Uterus (tissue), 4 donors: ENCODE results near the gene EBI3. TPM values are rescaled to one million over a fixed set of nuclear protein-coding genes. Genes with fewer than 3 reads are reported as not detected.

Experiments
- DNase-seq, 2 donors: peaks; one replicate each; pipeline ENCODE4 v3.0.0-alpha.2; 2019 to 2020
- H3K27ac ChIP-seq, 2 donors: fragments of 200-600 bp; sonication (generic); 1 replicate in 1 of 2; 2 replicates in 1 of 2; pipeline ENCODE4 v1.5.1; 2016 to 2018
- H3K27me3 ChIP-seq, 2 donors: fragments of 200-600 bp; sonication (generic); one replicate each; pipeline ENCODE4 v1.5.1; 2018 to 2019; ENCODE audit warnings: control low read depth in 1 of 2
- H3K36me3 ChIP-seq, 2 donors: fragments of 200-600 bp; sonication (generic); one replicate each; pipeline ENCODE4 v1.5.1; 2019; ENCODE audit warnings: control low read depth in 1 of 2
- H3K4me1 ChIP-seq, 2 donors: fragments of 200-600 bp; sonication (generic); one replicate each; pipeline ENCODE4 v1.5.1; 2018 to 2019; ENCODE audit warnings: control low read depth in 1 of 2
- H3K4me3 ChIP-seq, 2 donors: fragments of 200-600 bp; sonication (generic); 1 replicate in 1 of 2; 2 replicates in 1 of 2; pipeline ENCODE4 v1.5.1; 2018 to 2019; ENCODE audit warnings: mild to moderate bottlenecking in 1 of 2
- H3K9me3 ChIP-seq, 2 donors: fragments of 200-600 bp; sonication (generic); one replicate each; pipeline ENCODE4 v1.5.1; 2019; ENCODE audit warnings: control low read depth in 1 of 2
- POLR2A ChIP-seq, 2 donors: fragments of 450-650 bp; IDR thresholded peaks; one replicate each; pipeline ENCODE4 v1.6.1; 2016; ENCODE audit warnings: antibody characterized with exemption in 2 of 2, mild to moderate bottlenecking in 1 of 2, moderate library complexity in 1 of 2
- intact Hi-C: fragments of 100-400 bp; cut with DNase I; formaldehyde crosslinking; loops from one replicate; pipeline ENCODE4 v1.15.1; 2023; ENCODE audit warnings: low total_unique reads
- total RNA-seq, 4 donors: library from RNA; depleted of rRNA in 3 of 4; stranded (reverse); fragments of >200 nt in 3 of 4; gene quantifications; one replicate each; pipeline versions ENCODE4 v1.1.0 to v1.2.4, GENCODE V29; 2014 to 2023
- TF ChIP-seq, protein P1 (sequence below), 4 experiments: fragments of 200-600 bp in 2 of 4; fragments of 450-650 bp in 2 of 4; sonication (generic) in 2 of 4; IDR thresholded peaks; one replicate each; pipeline ENCODE4 v1.5.1; 2016 to 2019; ENCODE audit warnings: antibody characterized with exemption in 4 of 4, mild to moderate bottlenecking in 2 of 4, moderate library complexity in 1 of 4
- donor health status: DM: yes; HTN: yes; CAD: no.

EBI3 gene
- total RNA-seq, 4 donors from 2014 or later = 1.2 to 1.8 (median 1.5) TPM; not detected in 1

DNA sequence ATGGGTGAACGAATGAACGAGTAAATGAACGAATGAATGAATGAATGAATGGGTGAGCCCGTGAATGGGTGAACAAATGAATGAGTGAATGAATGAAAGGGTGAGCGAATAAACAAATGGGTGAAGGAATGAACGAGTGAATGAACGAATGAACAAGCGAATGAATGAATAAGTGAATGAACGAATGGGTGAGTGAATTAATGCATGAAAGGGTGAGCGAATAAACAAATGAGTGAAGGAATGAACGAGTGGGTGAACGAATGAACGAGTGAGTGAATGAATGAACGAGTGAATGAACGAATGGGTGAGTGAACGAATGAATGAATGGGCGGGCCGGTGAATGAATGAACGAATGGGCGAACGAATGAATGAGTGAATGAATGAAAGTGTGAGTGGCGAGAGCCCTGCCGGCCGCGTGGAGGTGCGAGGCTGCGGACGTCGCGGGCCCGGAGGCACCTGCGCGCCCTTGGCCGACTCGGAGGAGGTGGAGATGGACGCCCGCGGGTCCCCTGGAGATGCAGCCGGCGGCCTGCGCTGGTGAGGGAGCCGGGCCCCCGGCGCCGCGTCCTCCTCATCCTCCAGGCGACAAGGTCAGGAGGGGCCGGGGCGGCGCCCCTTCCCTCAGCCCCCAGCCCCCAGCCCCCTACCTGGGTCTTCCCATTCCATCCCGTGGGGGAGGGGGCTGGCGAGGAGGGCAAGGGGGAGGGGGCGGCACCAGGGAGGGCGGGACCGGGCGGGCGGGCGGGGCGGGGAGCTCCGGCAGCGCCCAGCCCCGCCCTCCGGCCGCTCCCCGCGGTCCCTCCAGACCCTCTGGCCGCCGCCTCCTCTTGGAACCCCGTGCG, 31.5 kb upstream of the EBI3 start:
- intact Hi-C loops = no loop called here
- no peaks in the 10 kb centered on the region for H3K36me3 ChIP-seq
- no peak for DNase-seq
- H3K4me1 ChIP-seq = peaks cover 0 to 8% of the 10 kb centered on the region in 2 donors
- no peak for TF ChIP-seq POLR2A (IDR thresholded peaks at IDR 0.05)
- TF ChIP-seq, protein P1, sequence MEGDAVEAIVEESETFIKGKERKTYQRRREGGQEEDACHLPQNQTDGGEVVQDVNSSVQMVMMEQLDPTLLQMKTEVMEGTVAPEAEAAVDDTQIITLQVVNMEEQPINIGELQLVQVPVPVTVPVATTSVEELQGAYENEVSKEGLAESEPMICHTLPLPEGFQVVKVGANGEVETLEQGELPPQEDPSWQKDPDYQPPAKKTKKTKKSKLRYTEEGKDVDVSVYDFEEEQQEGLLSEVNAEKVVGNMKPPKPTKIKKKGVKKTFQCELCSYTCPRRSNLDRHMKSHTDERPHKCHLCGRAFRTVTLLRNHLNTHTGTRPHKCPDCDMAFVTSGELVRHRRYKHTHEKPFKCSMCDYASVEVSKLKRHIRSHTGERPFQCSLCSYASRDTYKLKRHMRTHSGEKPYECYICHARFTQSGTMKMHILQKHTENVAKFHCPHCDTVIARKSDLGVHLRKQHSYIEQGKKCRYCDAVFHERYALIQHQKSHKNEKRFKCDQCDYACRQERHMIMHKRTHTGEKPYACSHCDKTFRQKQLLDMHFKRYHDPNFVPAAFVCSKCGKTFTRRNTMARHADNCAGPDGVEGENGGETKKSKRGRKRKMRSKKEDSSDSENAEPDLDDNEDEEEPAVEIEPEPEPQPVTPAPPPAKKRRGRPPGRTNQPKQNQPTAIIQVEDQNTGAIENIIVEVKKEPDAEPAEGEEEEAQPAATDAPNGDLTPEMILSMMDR (IDR thresholded peaks at IDR 0.05) = no peak
- H3K27ac ChIP-seq = no peak overlapping the region
- H3K4me3 ChIP-seq = no peak overlapping the region
- no peaks in the 10 kb centered on the region for H3K9me3 ChIP-seq
- peaks cover 9 to 16% of the 10 kb centered on the region in 2 donors for H3K27me3 ChIP-seq

DNA sequence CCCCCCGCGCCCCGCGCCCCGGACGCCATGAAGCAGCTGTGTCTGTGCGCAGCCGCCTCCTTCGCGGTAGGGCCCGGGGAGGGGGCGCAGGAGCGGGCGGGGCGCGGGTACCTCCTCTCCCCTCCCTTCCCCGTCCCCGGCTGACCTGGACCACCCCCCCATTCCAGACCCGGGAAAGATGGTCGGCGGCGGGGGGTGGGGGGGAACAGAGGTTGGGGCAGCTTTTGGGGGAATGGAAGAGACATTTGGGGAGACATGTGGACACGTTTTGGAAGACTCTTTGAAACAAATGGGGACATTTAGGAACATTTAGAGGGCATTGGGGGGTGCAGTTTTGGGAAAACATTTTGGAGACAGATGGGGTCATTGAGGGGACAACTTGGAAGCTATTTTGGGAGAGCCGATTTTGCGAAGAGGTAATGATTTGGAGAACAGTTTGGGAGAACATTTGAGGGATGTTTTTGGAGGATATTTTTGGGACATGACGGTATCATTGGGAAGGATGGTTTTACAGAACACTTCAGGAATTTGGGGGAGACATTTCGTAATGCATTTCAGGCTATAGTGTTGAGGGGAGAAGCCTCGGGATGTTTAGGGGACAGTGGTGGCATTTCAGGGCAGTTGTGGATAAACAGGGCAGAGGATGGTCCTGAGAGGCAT, 30.7 kb upstream of the EBI3 start:
- peaks cover 9 to 16% of the 10 kb centered on the region in 2 donors for H3K27me3 ChIP-seq
- H3K9me3 ChIP-seq = no peaks in the 10 kb centered on the region
- no peak overlapping the region for H3K4me3 ChIP-seq

DNA sequence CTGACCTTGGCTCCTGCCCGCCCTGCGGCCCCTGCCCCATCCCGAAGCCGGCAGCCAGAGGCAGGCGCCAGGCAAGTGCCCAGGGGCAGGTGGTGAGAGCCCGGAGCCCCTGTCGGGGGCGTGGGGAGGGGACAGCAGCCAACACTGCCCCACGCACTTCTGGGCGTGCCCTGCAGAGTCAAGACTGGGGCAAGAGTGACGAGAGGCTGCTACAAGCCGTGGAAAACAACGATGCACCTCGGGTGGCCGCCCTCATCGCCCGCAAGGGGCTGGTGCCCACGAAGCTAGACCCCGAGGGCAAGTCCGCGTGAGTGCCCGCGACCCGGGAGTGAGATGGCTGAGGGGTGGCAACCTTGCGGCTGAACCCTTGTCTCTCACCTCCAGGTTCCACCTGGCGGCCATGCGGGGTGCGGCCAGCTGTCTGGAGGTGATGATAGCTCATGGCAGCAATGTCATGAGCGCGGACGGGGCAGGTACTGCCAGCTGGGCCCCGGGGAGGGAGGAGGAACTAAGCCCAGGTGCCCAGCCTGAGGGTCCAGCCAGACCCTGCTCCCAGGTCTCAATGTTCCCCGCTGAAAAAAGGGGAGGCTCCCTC, 29.5 kb upstream of the EBI3 start:
- H3K4me1 ChIP-seq = peaks cover 0 to 8% of the 10 kb centered on the region in 2 donors
- H3K36me3 ChIP-seq = no peaks in the 10 kb centered on the region
- TF ChIP-seq, protein P1 (IDR thresholded peaks at IDR 0.05) = no peak
- no peak for TF ChIP-seq POLR2A (IDR thresholded peaks at IDR 0.05)
- no peak overlapping the region for H3K27ac ChIP-seq
- DNase-seq = no peak
- H3K9me3 ChIP-seq = no peaks in the 10 kb centered on the region
- intact Hi-C loops = loop anchor here (10.0 kb wide), 1 partner anchor 215 kb away; the partner anchor contains the start of gene EEF2
- no peak overlapping the region for H3K4me3 ChIP-seq
- H3K27me3 ChIP-seq = peaks cover 9 to 16% of the 10 kb centered on the region in 2 donors

More for the DNA sequence above, 30.7 kb upstream of the EBI3 start:
- intact Hi-C loops = no loop called here
- H3K36me3 ChIP-seq = no peaks in the 10 kb centered on the region
- TF ChIP-seq, protein P1 (IDR thresholded peaks at IDR 0.05) = no peak
- no peak for TF ChIP-seq POLR2A (IDR thresholded peaks at IDR 0.05)
- no peak overlapping the region for H3K27ac ChIP-seq
- DNase-seq = no peak
- peaks cover 0 to 8% of the 10 kb centered on the region in 2 donors for H3K4me1 ChIP-seq

DNA sequence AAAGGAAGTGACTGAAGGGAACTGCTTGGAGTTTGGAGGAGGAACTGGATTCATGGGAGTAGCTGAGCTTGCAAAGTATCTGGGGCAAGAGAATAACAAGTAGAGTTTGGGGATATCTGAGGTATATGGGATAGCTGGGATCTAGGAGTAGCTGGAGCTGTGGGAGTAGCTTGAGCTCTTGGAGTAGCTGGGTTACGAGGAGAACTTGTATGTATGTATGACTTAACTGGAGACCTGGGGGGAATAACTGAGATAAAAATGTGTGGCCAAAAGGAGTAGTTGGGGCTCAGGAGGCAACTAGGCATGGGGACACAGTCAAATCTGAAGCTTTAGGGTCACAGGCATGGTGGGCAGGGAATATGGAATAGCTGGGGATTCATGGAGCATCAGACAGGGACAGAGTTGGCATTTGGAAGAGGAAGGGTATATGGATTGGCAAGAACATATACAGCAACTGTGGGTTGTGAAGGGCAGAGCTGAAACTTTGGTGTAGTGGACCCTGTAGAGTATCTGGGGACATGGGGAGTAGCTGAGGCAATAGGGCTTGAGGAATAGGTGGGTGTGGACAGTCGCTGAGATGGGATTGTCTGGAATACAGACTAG, 28.3 kb upstream of the EBI3 start:
- intact Hi-C loops = loop anchor here (10.0 kb wide), 1 partner anchor 216 kb away; the partner anchor contains the start of gene EEF2

More for the DNA sequence above, 28.3 kb upstream of the EBI3 start:
- Histone ChIP-seq H3K36me3 (no peaks in the 10 kb centered on the region), H3K27ac (no peak overlapping the region), H3K4me3 (no peak overlapping the region), H3K27me3 (peaks cover 3 to 16% of the 10 kb centered on the region in 2 donors), H3K4me1 (peaks cover 0 to 8% of the 10 kb centered on the region in 2 donors), H3K9me3 (no peaks in the 10 kb centered on the region)
- TF ChIP-seq POLR2A (IDR thresholded peaks at IDR 0.05) = no peak
- TF ChIP-seq, protein P1 (IDR thresholded peaks at IDR 0.05) = no peak
- DNase-seq = no peak
